Cerebellar cortex (tissue), 1 donor: Measurements from ENCODE around the gene ZFP62.

Experiments used
- DNase-seq: peaks from one replicate; pipeline ENCODE4 v3.0.0-alpha.2; 2015; ENCODE audit warnings: low spot score

ZFP62 gene

DNA sequence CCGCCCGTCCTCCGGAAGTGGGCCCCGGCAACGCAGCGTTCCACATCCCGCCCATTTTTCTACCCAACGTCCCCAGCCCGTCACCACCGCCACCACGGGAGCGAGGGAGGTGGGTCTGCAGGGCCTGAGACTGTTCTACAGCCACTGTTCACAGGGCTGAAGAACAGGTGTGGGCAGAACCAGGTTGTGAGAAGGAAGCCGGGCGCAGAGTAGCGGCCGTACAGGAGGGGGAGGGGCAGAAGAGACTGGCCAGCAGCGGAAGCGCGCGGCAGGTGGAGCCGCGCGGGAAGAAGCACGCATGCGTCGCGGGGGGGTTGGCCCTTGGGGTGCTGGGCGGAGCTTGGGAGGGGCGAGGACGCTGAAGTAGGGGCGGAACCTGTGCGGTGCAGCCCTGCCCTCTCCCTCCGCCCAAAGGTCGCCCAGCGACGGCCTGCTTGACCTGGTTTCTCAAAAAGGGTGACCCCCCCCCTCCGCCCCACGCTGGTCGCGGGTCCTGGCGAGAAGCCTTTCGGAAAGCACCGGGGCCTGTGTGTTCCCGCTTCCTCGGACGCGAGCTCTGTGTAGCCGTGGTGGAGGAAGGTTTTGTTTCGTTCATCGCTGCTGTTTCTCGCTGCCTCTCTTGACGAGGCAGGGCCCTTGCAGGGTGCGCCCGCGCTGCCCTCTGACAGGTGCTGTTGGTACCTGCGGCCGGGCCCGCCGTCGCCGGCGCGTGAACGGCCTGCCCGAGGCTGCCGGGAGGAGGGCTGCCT is 50.7 kb downstream of the ZFP62 start:
- peak; percentile 96 for DNase-seq

DNA sequence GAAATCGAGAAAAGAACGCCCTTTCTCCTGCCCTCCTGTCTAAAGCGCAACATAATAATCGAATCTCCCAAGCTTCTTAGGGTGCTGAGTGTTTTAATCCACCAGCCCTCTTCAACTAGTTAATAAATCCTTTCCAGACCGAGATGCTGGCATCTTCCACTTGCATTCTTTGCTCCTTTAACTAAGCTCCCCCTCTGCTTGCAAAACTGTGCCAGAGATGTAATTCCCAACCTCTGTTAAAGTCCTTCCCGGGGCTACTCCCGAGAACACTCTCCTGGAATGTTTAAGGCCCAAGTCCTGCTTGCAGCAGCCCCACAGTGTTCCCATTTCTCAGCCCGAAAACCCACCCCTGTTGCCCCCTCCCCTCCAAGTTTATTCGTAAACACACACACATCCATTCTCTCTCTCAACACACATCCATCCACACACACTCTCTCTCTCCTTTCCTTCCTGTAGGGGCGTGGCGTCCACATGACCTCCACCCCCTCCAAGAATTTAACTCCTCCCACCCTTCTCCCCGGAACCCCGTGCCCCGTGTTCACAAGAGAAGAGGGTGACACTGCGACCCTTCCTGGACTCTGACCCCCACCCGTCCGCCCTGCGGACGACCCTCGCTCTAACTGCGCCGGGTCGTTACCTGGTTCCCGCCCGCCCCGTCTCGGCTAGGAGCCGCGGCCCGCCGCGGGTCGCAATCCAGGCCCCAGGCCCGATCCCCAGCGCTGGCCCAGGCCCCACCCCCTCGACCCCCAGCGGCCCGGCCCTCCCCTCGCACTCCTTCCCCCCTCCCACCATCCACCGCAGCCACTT is 51.5 kb downstream of the ZFP62 start:
- peak; percentile 86 for DNase-seq

DNA sequence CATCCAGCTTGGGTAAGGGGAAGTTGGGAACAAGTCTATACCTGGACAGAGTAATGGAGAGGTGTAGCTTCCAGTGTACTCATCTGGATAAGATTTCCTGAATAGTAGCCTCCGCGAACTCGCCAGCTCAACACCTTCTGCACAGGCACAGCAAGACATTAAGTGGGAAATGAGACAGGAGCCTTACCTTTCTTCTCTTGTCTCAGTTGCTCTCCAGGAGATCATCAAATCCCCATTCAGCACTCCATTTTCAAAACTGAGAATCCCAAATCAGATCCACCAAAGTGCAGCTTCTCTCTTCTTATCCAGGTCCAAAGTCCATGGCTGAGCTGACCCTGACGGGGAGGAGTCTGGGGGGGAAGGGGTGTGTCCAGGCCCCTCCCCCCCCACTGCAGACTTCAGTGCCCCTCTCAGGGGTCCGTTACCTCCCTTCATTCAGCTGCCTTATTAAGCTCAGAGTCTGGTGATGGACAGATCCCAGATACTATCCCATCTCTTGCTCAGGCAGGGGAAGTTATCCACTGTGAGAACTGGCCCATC is 52.5 kb downstream of the ZFP62 start:
- DNase-seq, result no peak

DNA sequence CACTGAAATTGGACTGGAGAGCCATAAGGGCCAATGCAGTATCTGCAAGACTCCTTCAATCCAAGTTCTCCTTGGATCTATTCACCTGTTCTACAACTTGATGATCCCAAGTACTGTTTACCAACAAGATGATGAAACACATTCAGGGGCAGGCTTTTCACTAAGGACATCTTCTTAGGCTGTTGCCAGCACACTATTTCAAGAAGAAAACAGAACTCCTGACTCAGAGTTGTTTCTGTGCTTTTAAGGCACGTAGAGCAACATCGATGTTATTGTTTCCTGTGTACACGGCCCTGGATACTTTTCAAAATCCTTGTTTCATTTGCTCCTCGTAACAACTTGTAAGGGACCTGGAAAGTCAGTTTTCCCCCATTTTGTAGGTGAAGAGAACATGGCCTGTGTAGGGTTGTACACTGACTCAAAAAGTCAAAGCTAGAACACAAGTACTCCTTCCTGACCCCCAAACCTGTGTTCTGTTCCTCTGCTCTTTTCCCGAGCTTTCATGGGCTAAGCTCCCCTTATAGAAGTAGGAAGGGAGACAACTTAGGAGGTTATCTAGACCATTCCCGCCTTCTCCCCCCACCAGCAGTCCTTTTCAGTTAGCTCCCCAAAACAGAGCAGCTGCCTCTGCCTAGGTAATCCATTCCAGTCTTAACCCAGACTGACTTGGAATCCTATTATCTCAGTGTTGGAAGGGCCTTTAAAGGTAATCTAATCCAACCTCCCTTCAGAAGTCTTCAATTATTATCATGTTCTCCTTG is 53.2 kb downstream of the ZFP62 start:
- no peak for DNase-seq

DNA sequence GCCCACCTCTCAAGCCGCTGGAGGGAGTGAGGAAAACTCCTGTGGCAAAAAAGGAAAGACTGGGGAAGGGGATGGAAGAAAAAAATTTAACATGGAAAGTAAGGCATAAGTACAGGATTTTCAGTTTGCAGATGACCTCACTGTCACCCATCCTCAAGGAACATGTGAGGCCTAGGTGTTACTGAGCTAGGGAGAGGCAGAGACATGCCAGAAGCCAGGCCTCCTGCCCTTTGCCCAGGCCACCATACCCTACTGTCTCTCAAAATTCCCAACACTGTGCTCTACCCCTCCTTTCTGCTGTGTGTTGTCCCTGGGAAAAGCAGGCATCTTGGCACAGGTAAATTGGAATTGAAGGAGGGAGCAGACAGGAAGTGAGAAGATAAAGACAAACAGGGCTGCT is 54.0 kb downstream of the ZFP62 start:
- DNase-seq, result no peak

DNA sequence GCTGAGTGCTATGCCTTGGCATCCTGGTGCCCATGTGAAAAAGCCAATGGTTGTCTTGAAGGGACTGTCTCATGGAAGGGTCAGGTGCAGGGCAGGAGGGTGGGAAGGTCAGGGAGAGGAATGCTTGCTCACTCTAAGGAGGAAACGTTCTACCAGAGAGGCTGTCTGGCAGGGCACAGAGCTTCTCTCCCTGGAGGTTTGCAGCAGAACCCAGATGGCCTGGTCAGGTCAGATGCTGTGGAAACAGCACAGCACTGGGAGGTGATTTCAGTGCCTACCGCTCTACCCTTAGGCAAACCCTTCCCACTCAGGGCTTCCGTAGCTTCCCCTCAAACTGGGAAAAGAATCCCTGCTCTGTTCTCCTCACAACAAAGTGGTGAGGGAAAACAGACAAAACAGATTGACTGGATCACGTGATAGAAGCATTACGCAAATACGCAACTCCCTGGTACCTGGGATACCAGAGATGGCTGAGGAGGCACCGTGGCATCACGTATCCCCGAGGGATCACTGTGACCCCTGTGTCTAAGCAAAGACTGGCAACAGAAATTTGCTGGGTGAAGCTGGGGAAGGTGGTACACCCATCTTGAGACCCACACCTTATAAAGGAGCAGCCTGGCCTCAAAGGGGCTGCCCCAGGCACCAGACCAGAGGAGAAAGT is 54.6 kb downstream of the ZFP62 start:
- DNase-seq, result peak; percentile 53

DNA sequence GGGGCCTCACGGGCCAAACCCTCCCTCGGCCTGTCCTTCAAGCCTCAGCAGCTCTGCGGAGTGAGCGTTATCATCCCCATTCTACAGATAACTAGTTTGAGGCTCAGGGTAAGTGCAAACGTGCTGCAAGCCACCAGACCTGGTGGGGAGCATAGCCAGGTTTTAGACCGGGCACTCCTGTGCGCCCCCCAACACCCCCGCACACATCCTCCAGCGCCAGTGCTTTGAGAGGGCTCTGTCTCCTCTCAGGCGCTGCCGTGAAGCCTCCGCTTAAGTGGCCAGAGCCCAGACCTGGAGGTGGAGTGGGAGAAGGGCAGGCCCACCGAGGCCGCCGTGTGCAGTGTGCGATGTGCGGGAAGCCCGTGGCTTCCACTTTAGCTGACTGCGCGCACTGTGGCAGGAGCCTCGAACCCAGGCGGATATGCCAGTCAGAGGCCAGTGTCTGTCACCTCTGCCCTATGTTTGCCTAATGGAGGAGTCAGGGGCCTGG is 56.9 kb downstream of the ZFP62 start:
- DNase-seq, result no peak

DNA sequence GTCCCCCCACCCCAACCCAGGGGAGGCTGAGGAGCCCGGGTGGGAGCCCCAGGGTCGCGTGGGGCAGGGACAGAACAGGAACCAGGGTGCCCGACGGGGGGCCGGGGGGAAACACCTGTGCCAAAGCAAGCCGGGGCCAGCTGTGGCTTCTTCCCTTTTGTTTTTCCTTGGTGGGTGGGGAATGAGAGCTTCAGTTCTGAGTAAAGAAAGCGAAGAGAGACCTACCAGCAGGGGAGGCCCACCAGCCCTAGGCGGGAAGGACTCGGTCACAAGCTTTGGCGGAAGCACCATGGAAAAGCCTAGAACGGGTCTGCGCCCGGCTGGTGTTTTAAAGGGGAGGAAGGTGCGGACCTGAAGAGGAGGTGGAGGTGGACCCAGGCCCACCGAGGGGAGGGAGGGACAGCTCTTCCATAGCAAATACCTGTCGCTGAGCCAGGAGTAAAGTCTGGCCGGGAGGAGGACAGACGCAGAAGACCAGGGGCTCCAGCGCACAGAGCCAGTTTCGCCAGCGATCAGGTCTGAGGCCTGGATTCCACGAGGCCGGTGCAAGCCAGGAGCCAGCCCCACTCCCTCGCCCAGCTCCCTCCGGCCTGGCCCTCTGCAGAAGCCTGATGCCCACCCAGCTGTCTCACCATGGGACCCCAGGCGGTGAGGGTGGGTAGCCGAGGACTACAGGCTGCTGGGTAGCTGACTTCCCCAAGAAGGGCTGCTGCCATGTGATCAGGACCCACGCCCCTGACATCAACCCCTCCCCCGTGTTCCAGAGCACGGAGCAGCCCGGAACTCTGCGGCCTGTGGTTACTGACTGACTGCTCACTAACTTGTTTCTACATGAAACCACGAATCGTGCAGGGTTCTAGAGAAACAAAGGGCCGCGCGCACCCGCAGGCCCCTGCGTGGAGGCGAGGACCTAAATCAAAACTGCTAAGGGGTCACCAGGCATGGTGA is 57.6 kb downstream of the ZFP62 start:
- DNase-seq, result no peak

DNA sequence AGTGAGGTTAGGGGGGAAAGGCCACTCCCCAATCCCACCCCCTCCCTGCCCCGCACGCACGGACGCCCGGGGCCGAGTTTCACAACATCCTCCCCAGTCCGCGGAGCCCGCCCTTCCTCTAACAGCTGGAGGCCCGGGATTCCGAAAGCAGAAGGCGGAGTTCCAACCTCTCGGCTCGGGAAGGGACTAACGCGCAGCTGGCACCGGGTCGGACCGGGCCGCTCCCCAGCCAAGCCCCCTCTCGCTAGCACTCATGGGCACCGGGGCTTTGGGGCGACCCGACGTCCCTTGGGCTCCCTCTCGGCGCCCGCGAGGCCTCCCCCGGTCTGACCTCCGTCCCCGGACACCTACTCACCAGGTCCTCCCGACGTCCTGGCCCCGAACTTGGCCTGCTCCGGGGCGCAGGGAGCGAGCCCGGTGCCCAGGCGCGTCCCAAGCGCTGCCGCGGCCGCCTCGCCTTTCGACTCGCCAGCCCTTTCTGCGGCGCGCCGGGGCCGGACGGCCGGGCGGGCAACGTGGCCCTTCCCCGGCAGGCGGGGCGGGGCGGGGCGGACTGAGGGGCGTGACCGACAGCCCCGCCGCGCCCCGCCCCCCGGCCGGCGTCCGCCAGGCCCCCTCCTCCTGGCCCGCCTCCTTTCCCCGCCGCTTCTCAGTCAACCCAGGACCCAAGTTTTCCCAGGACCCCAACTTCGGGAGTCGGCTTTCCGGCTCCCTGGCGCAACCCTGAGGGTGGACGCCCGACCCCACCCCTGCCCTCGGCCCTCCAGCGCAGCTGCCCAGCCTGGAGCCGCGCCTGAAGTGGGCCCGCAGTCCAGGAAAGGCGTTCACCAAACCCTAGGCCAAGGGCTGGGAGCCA is 58.5 kb downstream of the ZFP62 start, which contains the start of gene MGAT1:
MGAT1 (minus strand) TSS at position 482 of the 856 bp plus-strand sequence. CDS start 9,835 bp downstream, outside the sequence.
- DNase-seq, result no peak

DNA sequence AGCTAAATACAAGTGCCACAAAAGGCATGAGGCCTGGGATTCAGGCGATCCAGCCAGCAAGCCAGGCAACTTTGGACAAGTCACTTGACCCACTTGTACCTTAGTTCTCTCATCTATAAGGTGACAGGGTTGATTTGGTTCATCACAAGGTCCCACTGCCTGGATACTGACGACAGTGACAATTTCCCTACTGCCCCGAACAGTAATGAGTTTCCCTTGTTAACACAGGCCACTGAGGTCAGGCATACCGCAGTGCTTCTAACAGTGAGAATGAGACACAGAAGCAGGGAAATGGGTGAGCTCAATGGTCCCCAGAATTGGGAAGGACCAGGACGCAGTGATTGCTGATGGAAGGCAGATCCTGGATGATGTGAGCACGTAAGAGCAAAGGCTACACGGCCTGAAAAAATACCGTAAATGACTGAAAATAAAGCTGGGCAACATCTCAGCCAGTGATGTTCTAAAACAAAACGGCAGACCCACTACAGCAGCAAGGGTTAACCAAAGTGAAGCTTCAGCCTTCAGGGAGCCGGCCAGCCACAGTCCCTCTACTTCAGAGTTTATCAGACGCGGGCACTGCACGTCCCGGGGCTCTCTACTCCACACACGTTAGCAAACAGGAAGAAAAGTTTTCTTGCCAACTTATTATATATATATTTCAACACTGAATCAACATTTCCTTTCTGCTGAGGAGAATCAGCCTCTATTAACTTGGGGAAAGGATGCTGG is 59.3 kb downstream of the ZFP62 start:
- DNase-seq, result no peak

DNA sequence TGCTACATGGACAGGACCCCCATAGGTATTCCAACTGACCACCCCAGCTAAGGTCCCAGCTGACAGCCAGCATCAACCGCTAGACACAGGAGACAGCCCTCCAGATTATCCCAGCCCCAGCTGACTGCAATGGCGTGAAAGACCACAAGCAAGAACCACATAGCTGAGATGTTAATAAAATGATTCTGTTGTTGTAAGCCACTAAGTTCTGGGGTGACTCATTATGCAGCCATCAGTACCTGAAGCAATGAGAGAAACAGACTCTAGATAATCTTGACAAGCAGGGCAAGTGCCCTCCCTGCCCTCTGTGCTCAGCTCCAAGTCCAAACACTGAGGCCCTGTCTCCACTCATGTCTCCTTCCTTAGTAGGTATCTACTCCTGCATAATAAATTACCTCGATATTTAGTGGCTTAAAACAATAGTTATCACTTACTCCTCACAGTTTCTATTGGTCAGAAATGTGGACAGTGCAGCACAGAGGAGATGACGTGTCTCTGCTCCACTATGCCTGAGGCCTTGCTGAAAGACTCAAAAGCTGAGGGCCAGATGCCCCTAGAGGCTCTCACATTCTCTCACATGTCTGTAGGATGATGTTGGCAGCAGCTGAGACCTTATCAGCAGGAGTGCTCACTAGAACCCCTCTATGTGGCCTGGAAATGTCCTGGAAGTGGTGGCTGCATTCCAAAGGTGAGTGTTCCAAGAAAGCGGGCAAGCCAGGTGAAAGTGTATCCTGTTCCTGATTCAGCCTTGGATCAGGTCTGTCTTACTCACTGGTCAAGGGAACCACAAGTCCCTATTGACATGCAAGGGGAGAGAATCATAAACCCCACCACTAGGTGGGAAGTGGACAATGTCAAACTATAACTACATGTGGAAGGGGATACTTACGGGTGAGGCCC is 60.9 kb downstream of the ZFP62 start:
- no peak for DNase-seq

DNA sequence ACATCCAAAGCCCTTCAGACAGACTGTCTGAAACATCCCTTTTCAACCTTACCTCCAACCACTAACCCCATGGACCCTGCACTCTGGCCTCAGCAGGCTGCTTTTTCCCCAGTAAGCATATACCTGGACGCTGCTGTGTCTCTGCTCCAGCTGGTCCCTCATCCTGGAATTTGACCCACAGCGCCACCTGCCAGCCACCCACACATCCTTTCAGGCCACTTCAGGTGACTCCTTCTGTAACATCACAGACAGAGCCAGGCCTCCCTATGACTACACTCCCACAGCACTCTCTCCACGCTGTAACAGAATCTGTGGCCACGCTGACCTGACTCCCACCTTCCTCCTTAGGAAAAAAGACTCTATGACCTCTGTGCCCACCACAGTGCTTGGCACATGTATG is 61.9 kb downstream of the ZFP62 start:
- no peak for DNase-seq

DNA sequence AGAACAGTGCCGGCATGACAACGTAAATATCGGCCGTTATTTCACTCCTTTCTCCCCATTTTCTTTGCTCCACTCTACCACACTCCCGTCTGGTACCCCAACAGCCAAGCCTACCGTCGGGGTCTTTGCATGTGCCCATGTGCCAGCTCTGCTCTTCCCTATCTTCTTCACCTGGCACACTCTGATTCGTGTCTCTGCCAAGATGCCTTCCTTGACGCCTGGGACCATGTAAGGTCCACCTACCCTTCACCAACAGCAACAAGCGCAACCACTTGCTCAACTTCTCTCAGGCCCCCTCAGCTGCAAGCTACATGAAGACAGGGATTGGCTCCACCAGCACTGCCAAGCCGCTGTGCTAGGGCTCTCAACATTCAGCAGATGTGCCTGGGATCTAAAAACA is 62.9 kb downstream of the ZFP62 start:
- DNase-seq, result no peak
